ENCODE data around the gene OOSP4B.

DNA sequence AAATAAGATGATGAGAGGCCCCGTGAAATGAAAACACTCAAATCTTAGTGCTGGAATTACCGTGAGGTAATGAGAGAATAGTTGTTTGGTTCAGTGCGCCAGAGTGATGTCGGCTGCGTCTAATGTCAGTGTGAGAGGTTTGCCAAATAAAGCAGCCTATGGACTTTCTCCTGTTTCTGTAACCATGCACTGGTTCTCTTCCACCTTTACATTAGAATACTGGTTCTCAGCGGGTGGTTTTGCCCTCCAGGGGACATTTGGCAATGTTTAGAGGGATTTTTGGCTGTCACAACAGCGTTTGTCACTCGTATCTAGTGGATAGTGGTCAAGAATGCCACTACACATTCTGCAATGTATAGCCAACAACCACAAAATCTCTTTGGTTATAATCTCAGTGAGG, 1.1 kb downstream of the OOSP4B start:
- TF ChIP-seq, protein P1, sequence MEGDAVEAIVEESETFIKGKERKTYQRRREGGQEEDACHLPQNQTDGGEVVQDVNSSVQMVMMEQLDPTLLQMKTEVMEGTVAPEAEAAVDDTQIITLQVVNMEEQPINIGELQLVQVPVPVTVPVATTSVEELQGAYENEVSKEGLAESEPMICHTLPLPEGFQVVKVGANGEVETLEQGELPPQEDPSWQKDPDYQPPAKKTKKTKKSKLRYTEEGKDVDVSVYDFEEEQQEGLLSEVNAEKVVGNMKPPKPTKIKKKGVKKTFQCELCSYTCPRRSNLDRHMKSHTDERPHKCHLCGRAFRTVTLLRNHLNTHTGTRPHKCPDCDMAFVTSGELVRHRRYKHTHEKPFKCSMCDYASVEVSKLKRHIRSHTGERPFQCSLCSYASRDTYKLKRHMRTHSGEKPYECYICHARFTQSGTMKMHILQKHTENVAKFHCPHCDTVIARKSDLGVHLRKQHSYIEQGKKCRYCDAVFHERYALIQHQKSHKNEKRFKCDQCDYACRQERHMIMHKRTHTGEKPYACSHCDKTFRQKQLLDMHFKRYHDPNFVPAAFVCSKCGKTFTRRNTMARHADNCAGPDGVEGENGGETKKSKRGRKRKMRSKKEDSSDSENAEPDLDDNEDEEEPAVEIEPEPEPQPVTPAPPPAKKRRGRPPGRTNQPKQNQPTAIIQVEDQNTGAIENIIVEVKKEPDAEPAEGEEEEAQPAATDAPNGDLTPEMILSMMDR (IDR thresholded peaks at IDR 0.05) = no peak
- no peak for TF ChIP-seq POLR2AphosphoS5 (IDR thresholded peaks at IDR 0.05)
